GM12874 (cell line): ENCODE results near the gene ZNF516.

Experiments used
- CTCF ChIP-seq: IDR thresholded peaks from 2 replicates; pipeline ENCODE4 v1.5.1; 2011; ENCODE audit warnings: low read depth, mild to moderate bottlenecking, control low read depth, low read length, moderate library complexity; ENCODE audit not compliant: insufficient read depth

The ZNF516 gene

DNA sequence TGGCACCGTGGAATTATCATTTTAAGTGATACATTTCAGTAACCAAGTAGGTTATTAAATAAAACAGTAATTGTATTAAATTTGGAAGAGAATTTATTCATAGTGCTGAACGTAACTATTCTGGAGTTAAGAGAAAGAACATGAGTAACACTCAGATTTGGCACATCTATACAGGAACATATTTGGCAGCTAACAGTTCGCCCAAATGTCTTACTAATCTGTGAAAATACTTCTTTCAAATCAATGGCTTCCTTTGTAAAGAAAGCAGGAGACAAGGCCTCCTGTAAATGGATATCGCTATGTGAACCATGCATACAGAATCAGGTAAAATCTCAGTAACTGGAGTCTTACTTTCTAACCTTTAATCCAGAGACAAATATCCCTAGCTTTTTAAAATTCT lies 64.4 kb downstream of the ZNF516 start:
- no peak for TF ChIP-seq CTCF

- TF ChIP-seq CTCF, result no peak
These were observed 65.5 kb downstream of the ZNF516 start for GRCh38 chr18:76429262-76430126.

- no peak for TF ChIP-seq CTCF
These were observed 66.4 kb downstream of the ZNF516 start for GRCh38 chr18:76428396-76429261.

GRCh38 chr18:76426737-76427305 lies 68.2 kb downstream of the ZNF516 start:
- peak; percentile 53 for TF ChIP-seq CTCF

GRCh38 chr18:76425146-76426131 lies 69.6 kb downstream of the ZNF516 start:
- TF ChIP-seq CTCF, result no peak

DNA sequence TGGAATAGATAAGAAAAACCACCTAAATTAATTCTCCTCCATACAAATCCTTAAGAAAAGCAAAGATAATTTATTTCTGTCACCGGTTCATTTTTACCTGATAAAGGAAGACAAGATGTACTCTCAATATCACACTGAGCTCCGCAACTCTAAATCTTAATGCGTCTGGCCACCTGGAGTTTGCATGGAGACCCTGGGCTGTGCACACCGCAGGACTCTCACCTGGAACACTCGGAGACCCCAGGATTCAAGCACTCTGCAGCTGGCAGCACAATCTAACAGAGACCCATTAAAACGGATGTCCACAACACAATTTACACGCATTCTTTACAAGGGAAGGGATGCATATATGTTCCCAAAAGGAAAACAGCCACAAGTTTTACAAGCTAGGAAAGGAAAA lies 72.2 kb downstream of the ZNF516 start:
- no peak for TF ChIP-seq CTCF
